Stimulated activated CD4-positive, alpha-beta T cell treated with anti-CD3 and anti-CD28 coated beads, Interleukin-4, amount 100 ng/mL, for 24 hours (primary cell): ENCODE results near the gene ST7.
A peak's percentile ranks its signal among the peaks of the same experiment; 100 is the strongest.
"Not testable (repeated sequence)": the region's sequence is repeated elsewhere in the genome, so short reads cannot be mapped to it uniquely, and the experiment has no call there.

Source experiments
- DNase-seq: peaks from one replicate; pipeline ENCODE4 v3.0.0-alpha.2; 2020

The ST7 gene

GRCh38 chr7:116951366-116952292 is 1.7 kb upstream of the ST7 start:
- no peak for DNase-seq

- no peak for DNase-seq
Measured at GRCh38 chr7:116952635-116953371, 498 bp upstream of the ST7 start.

- peak; percentile 17 for DNase-seq
Measured at GRCh38 chr7:116953906-116954838, 871 bp downstream of the ST7 start.

GRCh38 chr7:116955340-116955739 is 2.0 kb downstream of the ST7 start:
- no peak for DNase-seq

GRCh38 chr7:116955801-116956476 is 2.6 kb downstream of the ST7 start:
- peak; percentile 10 for DNase-seq

- DNase-seq, result no peak
Measured at GRCh38 chr7:116956477-116956804, 3.1 kb downstream of the ST7 start.

GRCh38 chr7:116957874-116958273 is 4.6 kb downstream of the ST7 start:
- no peak for DNase-seq

GRCh38 chr7:116961966-116962673 is 8.8 kb downstream of the ST7 start:
- DNase-seq, result not testable (repeated sequence)

GRCh38 chr7:116963234-116963633 is 9.9 kb downstream of the ST7 start:
- no peak for DNase-seq

- DNase-seq, result no peak
Measured at GRCh38 chr7:116966601-116967000, 13.3 kb downstream of the ST7 start.

- DNase-seq, result no peak
Measured at GRCh38 chr7:116967254-116967922, 14.1 kb downstream of the ST7 start.

GRCh38 chr7:116967983-116968382 is 14.7 kb downstream of the ST7 start:
- no peak for DNase-seq

GRCh38 chr7:116968631-116969030 is 15.3 kb downstream of the ST7 start:
- no peak for DNase-seq

GRCh38 chr7:116969371-116969902 is 16.1 kb downstream of the ST7 start:
- DNase-seq, result no peak

GRCh38 chr7:116970238-116970910 is 17.1 kb downstream of the ST7 start:
- no peak for DNase-seq

- not testable (repeated sequence) for DNase-seq
Measured at GRCh38 chr7:116971153-116971552, 17.9 kb downstream of the ST7 start.

- DNase-seq, result no peak
Measured at GRCh38 chr7:116971869-116972268, 18.6 kb downstream of the ST7 start.

GRCh38 chr7:116975024-116975423 is 21.7 kb downstream of the ST7 start:
- DNase-seq, result not testable (repeated sequence)

- DNase-seq, result no peak
Measured at GRCh38 chr7:116977172-116977571, 23.9 kb downstream of the ST7 start.

- no peak for DNase-seq
Measured at GRCh38 chr7:116978006-116978405, 24.7 kb downstream of the ST7 start.
